Keratinocyte (primary cell): Measurements from ENCODE around the gene FSTL3.

ENCODE experiments used
- EZH2 ChIP-seq: IDR thresholded peaks from one replicate; pipeline ENCODE4 v1.6.1; 2012; ENCODE audit warnings: inconsistent platforms, mild to moderate bottlenecking, low read length, moderate library complexity
- TF ChIP-seq, protein P1 (sequence below), 3 experiments: IDR thresholded peaks in 1 of 3; conservative IDR thresholded peaks in 1 of 3; optimal IDR thresholded peaks in 1 of 3; 2 replicates in 2 of 3; 3 replicates in 1 of 3; pipeline versions ENCODE3 to v1.5.1; 2011; ENCODE audit warnings: low read length in 3 of 3, mild to moderate bottlenecking in 3 of 3, moderate library complexity in 2 of 3, control low read depth in 1 of 3, inconsistent platforms in 1 of 3; ENCODE audit not compliant: insufficient read depth in 2 of 3; ENCODE audit errors: extremely low read depth in 1 of 3

GRCh38 chr19:643736-644135 lies 32.5 kb upstream of the FSTL3 start:
- no peak for TF ChIP-seq EZH2
- TF ChIP-seq, protein P1, sequence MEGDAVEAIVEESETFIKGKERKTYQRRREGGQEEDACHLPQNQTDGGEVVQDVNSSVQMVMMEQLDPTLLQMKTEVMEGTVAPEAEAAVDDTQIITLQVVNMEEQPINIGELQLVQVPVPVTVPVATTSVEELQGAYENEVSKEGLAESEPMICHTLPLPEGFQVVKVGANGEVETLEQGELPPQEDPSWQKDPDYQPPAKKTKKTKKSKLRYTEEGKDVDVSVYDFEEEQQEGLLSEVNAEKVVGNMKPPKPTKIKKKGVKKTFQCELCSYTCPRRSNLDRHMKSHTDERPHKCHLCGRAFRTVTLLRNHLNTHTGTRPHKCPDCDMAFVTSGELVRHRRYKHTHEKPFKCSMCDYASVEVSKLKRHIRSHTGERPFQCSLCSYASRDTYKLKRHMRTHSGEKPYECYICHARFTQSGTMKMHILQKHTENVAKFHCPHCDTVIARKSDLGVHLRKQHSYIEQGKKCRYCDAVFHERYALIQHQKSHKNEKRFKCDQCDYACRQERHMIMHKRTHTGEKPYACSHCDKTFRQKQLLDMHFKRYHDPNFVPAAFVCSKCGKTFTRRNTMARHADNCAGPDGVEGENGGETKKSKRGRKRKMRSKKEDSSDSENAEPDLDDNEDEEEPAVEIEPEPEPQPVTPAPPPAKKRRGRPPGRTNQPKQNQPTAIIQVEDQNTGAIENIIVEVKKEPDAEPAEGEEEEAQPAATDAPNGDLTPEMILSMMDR (optimal IDR thresholded peaks at IDR 0.05 in 1 of 3, IDR thresholded peaks at IDR 0.05 in 1 of 3, conservative IDR thresholded peaks at IDR 0.05 in 1 of 3; ENCODE audit: extremely low read depth in 1 of 3, insufficient read depth in 2 of 3, low read length in 3 of 3): no peak
